ENCODE data around the gene NBEA. TPM values are rescaled to one million over a fixed set of nuclear protein-coding genes. Genes with fewer than 3 reads are reported as not detected.

Gene NBEA
- total and polyA plus RNA-seq, 8 donors = 5.9 to 14.1 (median 11.3) TPM

- intact Hi-C loops (cut with DNase I) = no loop called here
- H3K4me3 ChIP-seq = no peak overlapping the region
- ATAC-seq = no peak
Observed at GRCh38 chr13:35618565-35619083, 676.6 kb downstream of the NBEA start.

GRCh38 chr13:35621989-35622388 is 679.9 kb downstream of the NBEA start:
- H3K27ac ChIP-seq = no peak overlapping the region
- no peak overlapping the region for H3K4me3 ChIP-seq
- no peak for DNase-seq
- no peaks in the 10 kb centered on the region for H3K36me3 ChIP-seq
- H3K9me3 ChIP-seq = no peaks in the 10 kb centered on the region
- H3K4me1 ChIP-seq = no peaks in the 10 kb centered on the region
- intact Hi-C loops (cut with DNase I) = no loop called here
- no peaks in the 10 kb centered on the region for H3K27me3 ChIP-seq
- no peak for ATAC-seq
- no peak for TF ChIP-seq CTCF (IDR thresholded peaks at IDR 0.05)

More at GRCh38 chr13:35618565-35619083, 676.6 kb downstream of the NBEA start:
- H3K27ac ChIP-seq = no peak overlapping the region
- H3K36me3 ChIP-seq = no peaks in the 10 kb centered on the region
- TF ChIP-seq CTCF (IDR thresholded peaks at IDR 0.05) = no peak
- no peak for DNase-seq
- H3K9me3 ChIP-seq = no peaks in the 10 kb centered on the region
- no peaks in the 10 kb centered on the region for H3K27me3 ChIP-seq
- no peaks in the 10 kb centered on the region for H3K4me1 ChIP-seq

- intact Hi-C loops (cut with DNase I) = no loop called here
- H3K9me3 ChIP-seq = no peaks in the 10 kb centered on the region
- H3K27me3 ChIP-seq = no peaks in the 10 kb centered on the region
- H3K27ac ChIP-seq = no peak overlapping the region
- DNase-seq = no peak
- H3K36me3 ChIP-seq = no peaks in the 10 kb centered on the region
- no peak overlapping the region for H3K4me3 ChIP-seq
- ATAC-seq = no peak
- TF ChIP-seq CTCF (IDR thresholded peaks at IDR 0.05) = no peak
- no peaks in the 10 kb centered on the region for H3K4me1 ChIP-seq
Observed at GRCh38 chr13:35629026-35629425, 687.0 kb downstream of the NBEA start.

- Histone ChIP-seq H3K27me3 (no peaks in the 10 kb centered on the region), H3K4me1 (no peaks in the 10 kb centered on the region), H3K4me3 (no peak overlapping the region), H3K27ac (no peak overlapping the region), H3K9me3 (no peaks in the 10 kb centered on the region), H3K36me3 (no peaks in the 10 kb centered on the region)
- peak; percentile 57 to 62 for TF ChIP-seq CTCF (IDR thresholded peaks at IDR 0.05)
- DNase-seq = peak in 1 of 4 donors; percentile 51
- ATAC-seq = peak; percentile 97
- intact Hi-C loops (cut with DNase I) = no loop called here
Observed at GRCh38 chr13:35630551-35631275, 688.6 kb downstream of the NBEA start.

GRCh38 chr13:35631666-35632065 is 689.6 kb downstream of the NBEA start:
- Histone ChIP-seq H3K36me3 (no peaks in the 10 kb centered on the region), H3K4me1 (no peaks in the 10 kb centered on the region), H3K9me3 (no peaks in the 10 kb centered on the region), H3K4me3 (no peak overlapping the region), H3K27me3 (no peaks in the 10 kb centered on the region), H3K27ac (no peak overlapping the region)
- DNase-seq = no peak
- ATAC-seq = no peak
- no peak for TF ChIP-seq CTCF (IDR thresholded peaks at IDR 0.05)
- intact Hi-C loops (cut with DNase I) = no loop called here
